NB4 (cell line): ENCODE data around the gene DTHD1.

Experiments used
- DNase-seq: peaks from one replicate; pipeline ENCODE4 v3.0.0; 2010; ENCODE audit warnings: low read depth
- H3K4me3 ChIP-seq: one replicate; pipeline ENCODE4 v1.5.1; 2011; ENCODE audit warnings: mild to moderate bottlenecking, low read depth, low read length, moderate library complexity
- CTCF ChIP-seq: IDR thresholded peaks from one replicate; pipeline ENCODE4 v1.5.1; 2012; ENCODE audit warnings: low read depth, low read length
- MYC ChIP-seq: IDR thresholded peaks from 2 replicates; pipeline ENCODE4 v1.6.1; 2011; ENCODE audit warnings: low read depth, low read length
- POLR2A ChIP-seq: IDR thresholded peaks from 2 replicates; pipeline ENCODE4 v1.6.1; 2011; ENCODE audit warnings: mild to moderate bottlenecking; ENCODE audit not compliant: insufficient read length; ENCODE audit errors: extremely low read depth
- TF ChIP-seq, protein P1 (sequence below): IDR thresholded peaks from 2 replicates; pipeline ENCODE4 v1.6.1; 2011; ENCODE audit warnings: low read depth, low read length

The DTHD1 gene

DNA sequence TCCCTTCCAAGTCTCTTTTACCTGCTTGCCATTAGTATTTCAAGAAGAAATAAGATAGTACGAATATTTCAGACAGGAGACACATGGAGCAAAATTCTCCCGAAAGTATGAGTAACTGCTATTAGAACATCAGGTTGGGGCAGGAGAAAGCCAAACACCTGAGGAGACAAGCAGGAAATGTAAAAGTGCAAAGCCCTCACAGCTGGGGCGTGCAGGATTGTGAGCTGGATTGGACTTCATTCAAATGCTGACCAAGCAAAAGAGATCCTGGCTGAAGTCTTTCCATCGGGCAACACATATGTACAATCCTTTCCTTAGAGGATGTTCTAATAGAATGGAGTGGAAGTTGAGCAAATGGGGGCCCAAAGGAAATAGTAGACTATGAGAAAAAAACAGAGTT lies 76.8 kb downstream of the DTHD1 start:
- no peak for DNase-seq
- TF ChIP-seq MYC: no peak
- TF ChIP-seq POLR2A: no peak
- no peak for TF ChIP-seq CTCF
- TF ChIP-seq, protein P1, sequence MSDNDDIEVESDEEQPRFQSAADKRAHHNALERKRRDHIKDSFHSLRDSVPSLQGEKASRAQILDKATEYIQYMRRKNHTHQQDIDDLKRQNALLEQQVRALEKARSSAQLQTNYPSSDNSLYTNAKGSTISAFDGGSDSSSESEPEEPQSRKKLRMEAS: no peak
- H3K4me3 ChIP-seq: no peak overlapping the region

DNA sequence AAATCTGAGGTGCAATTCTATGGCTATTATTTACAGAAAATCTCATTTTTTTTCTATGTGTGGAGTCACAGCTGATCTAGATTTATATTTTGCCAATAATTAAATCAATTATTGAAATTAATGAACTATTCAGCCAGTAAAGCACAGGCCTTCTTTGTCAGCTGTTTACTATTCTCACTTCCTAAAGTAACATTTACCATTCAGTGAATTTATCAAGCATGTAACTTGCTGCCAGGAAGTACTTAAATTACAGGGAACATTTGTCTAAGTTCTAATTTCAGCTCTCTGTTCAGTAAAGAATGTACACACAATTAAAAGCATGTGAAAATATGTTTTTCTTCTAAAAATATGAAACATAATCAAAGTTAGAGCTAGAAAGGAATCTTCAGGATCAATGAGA lies 79.3 kb downstream of the DTHD1 start:
- DNase-seq: no peak
- TF ChIP-seq POLR2A (no peak), MYC (no peak), CTCF (no peak)
- TF ChIP-seq, protein P1: no peak

DNA sequence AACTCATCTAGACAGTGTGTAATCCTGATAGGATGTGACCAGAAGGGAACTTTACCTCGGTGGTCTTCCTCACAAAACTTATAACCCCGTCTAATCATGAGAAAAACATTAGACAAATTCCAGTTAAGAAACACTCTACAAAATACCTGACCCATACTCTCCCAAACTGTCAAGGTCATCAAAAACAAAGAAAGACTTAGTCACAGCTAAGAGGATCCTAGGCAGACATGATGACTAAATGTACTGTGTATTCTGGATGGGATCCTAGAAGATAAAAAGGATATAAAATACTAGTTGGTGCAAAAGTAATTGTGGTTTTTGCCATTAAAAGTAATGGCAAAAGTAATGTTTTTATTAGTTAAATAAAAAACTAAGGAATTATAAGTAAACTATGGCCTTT lies 81.6 kb downstream of the DTHD1 start:
- no peak for TF ChIP-seq POLR2A
- no peak for TF ChIP-seq MYC
- TF ChIP-seq, protein P1: no peak
- no peak for TF ChIP-seq CTCF
- no peak overlapping the region for H3K4me3 ChIP-seq
- DNase-seq: no peak

More for the DNA sequence above, 79.3 kb downstream of the DTHD1 start:
- H3K4me3 ChIP-seq: no peak overlapping the region

- no peak for DNase-seq
- H3K4me3 ChIP-seq: no peak overlapping the region
- TF ChIP-seq CTCF (no peak), POLR2A (no peak), MYC (no peak)
- TF ChIP-seq, protein P1: no peak
These were observed 93.6 kb downstream of the DTHD1 start for GRCh38 chr4:36374836-36375511.

DNA sequence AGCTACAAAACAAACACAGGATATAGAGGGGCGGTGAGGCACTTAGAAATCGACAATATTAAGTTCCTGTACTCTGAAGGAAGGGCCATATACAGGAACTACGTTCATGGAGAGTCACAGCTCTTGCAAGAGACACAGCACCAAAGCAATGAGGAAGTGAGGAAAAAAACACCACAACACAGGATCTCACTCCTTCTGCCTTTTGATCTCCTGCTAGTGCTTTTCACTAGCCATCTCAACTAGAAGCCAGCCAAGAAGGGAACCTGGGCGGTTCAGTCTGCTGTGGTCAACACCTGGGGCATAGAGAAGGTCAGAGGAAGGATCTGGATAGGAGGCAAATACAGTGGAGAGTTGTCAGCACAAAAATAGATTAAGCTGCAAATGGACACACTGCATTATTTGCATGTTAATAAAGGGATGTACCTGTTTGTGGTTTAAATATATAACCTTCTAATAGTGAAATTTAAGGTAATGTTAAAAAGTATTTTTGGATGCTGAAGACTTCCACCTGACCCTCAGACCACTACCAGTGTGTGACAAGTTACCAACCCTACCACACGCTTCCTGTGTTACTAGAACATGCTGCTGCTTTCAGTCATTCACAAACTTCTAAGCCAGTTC lies 104.6 kb downstream of the DTHD1 start:
- H3K4me3 ChIP-seq: no peak overlapping the region
- peak; percentile 78 for DNase-seq
- TF ChIP-seq POLR2A (no peak), MYC (no peak), CTCF (no peak)
- TF ChIP-seq, protein P1: no peak
